GM19239 (cell line): ENCODE measurements around the gene CEP68.
"Not testable (repeated sequence)": the region's sequence is repeated elsewhere in the genome, so short reads cannot be mapped to it uniquely, and the experiment has no call there.

Source experiments
- DNase-seq: peaks from one replicate; pipeline ENCODE4 v3.0.0; 2011; ENCODE audit warnings: low spot score; ENCODE audit not compliant: insufficient read length
- FAIRE-seq: peaks from 2 replicates; lab custom pipeline; 2011; peaks lifted over from hg19 to GRCh38; lab: Jason Lieb, UNC

The CEP68 gene

DNA sequence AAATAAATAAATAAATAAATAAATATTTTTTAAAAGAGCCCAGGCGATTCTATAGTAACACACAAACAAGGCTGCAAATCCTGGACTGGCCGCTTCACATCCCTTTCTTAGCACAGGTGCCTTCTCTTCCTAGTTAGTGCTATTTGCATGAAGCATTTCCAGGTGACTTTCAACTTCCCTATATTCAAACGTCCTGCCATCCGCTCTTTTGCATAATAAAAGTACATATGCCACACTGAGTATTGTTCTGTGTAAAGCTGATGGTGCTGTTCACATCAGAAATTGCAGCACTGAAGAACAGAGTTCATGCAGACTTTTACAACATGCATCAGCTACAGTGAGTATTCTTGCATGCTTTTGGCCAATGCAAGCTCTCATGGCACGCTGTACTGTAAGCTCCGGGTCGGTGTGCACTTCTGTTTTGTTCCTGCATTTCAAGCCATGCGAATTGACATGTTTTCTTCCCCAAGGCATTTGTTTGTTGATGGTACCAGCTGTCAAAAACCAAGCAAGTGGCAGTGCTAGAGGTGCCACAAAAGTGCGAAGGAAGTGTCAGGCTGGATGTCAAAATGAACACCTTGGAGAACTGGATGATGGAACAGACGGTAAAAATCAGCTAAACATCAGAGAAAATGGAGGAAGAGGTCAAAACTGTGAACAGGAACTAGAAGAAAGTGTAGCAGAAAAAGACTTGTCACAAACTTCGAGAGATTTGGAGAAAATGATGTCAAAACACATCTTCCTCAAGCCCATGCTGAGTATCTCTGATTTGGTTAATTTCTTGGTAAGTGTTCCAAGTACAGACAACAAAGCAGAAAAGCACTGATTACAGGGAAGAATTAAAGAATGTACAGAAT lies 25.5 kb upstream of the CEP68 start:
- no peak for DNase-seq

DNA sequence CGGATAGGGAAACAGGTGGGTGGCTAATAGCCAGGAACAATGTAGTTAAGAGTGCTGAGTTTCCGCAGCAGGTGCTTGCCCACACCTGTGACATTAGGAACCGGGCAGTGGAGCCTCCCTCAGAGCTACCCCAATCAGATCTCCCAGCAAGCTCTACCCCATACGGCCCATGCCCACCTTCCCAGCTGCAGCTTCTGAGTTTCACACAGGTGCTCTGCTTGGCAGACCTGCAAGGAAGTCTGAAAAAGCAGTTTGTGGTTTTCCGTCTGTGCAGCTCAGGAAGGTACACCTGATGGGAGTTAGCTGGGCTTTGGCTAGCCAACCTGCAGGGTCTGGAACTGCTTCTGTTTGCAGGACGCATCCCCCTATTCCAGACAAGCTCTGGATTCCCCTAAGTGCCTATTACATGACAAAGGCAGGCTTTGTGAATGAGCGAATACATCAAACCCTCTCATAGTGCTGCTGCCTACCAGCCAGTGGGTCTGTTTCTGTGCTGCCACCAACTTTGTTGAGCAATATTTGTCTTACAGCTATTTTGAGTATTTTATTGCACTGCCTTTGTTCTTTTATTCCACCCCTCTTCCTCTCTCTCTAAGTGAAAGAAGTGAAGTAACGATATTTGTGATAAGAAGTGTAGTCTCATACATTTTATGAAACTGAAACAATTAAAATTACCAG lies 24.7 kb upstream of the CEP68 start:
- no peak for FAIRE-seq
- DNase-seq = no peak

More for the DNA sequence above, 25.5 kb upstream of the CEP68 start:
- peak; percentile 87 for FAIRE-seq

DNA sequence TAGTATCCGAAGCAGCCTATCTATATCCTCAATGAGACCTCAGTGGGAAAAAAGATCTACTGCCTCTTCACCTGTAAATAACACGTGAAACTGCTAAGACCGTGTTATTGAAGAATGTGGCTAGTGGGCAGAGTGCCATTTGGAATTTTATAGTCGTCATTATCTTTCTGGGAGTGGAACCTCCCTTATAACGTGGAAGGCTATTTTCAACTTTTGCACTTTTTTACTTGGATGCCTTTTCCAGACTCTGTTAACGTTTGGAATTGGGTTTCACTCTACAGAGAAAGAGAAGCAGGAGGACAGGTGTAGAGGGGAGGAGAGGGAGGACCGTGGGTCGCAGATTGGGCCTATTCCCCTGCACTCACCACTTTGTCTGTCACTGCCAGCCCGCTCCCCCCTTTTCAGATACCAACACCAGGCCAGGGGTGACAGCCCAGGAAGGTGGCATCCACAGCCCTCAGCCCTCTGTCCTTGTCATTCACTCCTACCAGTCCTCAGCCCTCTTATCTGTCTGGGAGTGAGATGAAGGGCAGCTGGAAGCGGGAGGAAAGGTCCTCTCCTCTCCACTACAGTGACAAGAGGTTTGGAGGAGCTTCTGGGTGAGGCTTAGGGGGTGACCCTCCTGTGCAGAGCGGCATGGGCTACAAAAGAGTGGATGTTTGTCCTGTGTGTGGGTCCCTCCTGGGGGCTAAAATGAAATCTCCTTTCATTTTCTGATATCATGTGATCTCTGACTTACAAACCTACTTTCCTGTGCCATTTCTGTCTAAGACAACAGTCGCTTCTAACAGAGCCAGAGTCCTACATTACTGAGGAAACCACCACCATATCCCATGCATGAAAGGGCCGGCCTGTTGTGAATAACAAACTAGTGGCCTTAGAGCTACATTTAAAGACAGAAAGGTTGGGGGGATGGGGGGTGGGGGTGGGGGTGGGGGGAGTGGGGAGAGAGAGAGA lies 23.9 kb upstream of the CEP68 start:
- DNase-seq (no peak), FAIRE-seq (peak; percentile 94)

DNA sequence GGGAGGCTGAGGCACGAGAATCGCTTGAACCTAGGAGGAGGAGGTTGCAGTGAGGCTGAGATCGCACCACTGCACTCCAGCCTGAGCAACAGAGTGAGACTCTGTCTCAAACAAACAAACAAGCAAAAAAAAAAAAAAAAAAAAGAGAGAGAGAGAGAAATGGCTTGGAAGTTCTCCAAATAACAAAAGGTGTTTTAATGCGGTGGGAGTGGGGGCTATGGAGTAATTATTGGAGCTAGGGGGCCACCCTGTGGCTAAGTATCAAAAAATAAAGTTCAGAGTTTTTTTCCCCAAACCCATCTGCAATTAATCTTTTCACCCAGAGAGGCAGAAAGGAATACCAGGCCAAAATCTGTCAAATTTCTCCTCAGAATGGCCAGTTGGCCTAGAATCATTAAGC lies 23.0 kb upstream of the CEP68 start:
- DNase-seq (no peak), FAIRE-seq (no peak)

DNA sequence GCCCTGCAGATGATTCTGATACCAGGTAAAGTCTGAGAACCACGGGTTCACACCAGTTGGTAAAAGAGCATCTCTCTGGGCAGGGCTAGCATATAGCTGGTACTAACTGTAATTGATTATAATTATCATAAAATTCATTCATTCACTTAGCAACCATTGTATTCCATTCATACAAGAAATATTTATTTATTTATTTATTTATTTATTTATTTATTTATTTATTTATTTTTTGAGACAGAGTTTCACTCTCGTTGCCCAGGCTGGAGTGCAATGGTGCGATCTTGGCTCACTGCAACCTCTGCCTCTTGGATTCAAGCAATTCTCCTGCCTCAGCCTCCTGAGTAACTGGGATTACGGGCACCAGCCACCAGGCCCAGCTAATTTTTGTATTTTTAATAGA lies 22.5 kb upstream of the CEP68 start:
- FAIRE-seq = not testable (repeated sequence)

DNA sequence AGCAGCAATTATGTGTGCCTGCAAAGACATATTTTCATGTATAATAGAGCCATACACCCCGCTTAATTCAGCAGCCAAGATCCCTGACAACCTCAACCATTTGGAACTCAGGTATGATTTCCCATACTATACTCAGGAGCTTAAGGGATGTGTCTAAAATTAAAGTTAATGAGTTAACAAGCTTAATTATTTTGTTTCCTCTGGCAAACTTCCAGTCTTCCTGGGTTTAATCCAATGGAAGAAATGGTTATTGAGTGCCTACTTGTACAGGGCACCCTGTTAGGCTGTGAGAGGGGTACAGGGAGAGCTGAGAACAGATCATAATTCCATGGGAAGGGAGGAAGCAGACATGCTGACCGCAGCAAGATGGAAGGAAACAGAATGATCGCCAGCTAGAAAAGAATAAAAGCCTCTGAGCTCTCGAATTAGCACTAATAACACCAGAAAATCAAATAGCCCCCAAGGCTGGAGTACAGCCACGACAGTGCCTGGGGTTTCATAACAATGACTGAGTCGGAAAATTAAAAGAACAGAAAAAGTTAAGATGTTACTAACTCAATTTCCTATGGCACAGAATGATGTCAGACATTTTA lies 20.8 kb upstream of the CEP68 start:
- DNase-seq (no peak), FAIRE-seq (no peak)

More for the DNA sequence above, 22.5 kb upstream of the CEP68 start:
- DNase-seq = not testable (repeated sequence)

DNA sequence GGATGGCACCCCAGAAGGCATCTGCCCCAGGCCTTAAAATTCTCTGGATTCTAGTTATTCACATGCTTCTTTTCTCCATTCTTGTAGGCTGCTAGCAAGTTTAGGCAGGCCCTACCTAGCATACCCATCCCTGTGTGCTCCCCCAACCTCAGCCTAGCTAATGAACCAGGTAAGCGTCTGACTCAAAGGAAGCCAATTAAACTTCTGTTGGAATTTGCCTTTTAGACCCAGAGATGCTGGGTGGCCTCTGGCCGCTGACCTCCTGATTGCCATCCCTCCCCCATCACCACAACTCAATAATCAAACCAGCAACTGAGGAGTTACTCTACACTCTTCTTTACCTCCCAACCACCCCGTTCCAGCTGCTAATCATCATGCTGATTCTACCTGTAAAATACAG lies 19.0 kb upstream of the CEP68 start:
- no peak for DNase-seq
- no peak for FAIRE-seq

DNA sequence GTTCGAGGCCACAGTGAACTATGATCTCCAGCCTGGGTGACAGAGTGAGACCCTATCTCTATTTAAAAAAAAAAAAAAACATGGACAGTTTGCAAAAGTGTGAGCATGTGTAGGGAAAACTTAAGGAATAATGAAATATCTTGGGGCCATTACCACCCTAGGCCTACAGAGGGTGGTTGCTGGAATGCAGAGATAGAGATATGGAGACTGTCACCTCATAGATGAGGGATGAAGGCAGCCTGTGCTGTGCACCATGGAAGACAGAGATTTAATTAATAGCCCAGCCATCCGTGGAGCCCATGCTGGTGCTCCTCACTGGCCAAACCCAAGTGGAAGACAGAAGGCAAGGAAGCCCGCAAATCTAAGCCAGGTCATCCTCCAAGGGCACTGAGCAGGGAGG lies 16.6 kb upstream of the CEP68 start:
- DNase-seq = no peak
- no peak for FAIRE-seq

DNA sequence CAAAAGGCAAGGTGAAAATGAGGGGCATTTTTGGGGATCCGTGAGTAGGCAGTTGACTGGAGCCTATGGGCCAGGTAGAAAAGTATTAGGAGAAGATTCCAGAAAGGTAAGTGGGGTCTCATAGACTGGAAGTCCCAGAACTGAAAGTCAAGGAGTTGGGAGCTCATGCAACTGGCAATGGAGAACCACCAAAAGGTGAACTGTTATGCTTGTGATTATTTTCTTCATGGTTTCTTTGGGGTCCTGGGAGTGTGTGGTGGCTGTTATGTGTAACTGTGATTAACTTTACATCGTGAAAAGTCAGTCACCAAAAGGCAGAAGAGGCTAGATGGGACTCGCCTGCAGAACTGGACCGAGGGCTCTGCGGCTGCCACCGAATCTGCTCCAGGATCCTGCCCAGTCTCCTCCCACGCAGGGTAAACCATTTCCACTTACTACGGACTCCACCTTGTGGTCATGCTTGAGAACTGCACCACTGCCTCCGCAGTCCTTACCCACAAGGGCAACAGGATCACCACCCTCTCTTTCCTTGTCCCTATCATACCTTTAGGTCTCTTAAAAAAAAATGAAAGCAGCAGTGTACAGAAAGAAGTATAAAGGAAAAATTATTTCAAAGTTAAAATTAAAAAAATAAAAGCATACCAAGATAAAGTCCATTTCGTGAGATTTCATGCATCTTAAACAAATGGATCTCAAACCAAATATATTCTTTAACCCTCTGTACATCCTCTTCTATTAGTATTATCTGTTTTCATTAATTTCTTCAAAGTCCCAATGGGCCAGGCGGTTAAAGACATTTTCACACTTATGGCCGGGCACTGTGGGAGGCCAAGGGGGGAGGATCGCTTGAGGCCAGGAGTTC lies 15.6 kb upstream of the CEP68 start:
- FAIRE-seq (peak; percentile 96), DNase-seq (peak; percentile 50)

DNA sequence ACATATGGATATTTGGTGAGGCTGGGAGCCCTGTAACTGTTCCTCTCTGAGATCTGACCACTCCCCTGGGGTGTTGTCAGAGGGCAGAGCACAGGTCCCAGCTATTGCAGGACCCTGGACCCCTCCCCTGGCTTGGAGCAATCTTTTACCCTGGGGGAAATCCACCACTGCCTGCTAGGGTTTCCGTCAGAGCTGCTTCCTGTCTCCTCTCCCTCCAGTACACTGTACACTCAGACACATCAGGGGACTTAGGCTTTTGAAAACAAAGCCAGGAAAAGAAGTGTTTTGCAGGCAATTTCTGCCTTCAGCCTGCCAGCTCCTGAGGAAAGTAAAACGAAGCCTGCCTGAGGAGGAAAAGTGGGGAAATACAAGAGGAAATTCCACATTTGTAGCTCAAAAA lies 13.2 kb upstream of the CEP68 start:
- FAIRE-seq = no peak
- DNase-seq = no peak

DNA sequence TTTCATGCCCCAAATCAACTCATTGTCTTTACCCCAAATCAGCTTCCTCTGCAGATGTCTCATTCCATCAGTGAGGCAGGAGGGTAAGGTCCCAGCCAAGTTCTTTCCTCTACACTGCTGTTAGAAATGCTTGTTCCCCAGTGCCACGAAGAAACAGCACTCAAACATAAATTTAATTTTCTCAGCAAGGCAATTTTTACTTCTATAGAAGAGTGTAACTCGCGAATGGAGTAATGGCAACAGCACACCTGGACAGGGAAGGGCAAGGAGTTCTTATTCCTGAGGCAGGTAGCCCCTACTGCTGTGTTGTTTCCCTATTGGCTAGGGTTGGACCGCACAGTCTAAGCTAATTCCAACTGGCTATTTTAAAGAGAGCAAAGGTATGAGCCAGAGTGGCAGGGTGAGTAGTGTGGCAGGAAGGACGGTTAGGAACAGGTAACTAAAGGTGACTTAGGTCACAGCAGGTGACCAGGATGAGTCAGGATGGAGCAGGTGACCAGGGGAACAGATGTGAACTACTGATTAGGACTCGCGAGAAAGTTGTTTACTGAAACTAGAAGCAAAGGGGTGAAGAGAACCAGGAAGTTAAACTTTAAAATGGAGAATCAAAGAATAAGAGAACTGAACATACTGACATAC lies 12.0 kb upstream of the CEP68 start:
- FAIRE-seq = no peak
- DNase-seq = no peak

DNA sequence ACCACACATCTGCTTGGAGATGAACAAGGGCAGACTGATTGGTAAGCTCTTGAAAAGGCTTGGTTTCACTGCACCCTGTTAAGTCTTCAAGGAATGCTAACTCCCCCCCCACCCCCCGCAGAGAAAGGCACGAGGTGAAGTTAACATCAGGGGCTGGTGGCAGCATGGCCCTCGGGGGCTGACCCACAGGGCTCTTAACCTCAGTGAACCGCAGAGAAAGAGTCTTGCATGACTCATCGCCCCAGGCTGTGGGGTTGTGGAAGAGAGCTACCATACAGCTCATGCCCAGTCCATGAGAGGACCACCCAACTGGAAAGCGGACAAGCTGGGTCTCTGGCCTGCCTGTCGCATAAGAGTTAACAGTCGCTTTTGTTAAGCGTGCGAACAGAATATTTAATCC lies 10.6 kb upstream of the CEP68 start:
- no peak for FAIRE-seq
- no peak for DNase-seq

DNA sequence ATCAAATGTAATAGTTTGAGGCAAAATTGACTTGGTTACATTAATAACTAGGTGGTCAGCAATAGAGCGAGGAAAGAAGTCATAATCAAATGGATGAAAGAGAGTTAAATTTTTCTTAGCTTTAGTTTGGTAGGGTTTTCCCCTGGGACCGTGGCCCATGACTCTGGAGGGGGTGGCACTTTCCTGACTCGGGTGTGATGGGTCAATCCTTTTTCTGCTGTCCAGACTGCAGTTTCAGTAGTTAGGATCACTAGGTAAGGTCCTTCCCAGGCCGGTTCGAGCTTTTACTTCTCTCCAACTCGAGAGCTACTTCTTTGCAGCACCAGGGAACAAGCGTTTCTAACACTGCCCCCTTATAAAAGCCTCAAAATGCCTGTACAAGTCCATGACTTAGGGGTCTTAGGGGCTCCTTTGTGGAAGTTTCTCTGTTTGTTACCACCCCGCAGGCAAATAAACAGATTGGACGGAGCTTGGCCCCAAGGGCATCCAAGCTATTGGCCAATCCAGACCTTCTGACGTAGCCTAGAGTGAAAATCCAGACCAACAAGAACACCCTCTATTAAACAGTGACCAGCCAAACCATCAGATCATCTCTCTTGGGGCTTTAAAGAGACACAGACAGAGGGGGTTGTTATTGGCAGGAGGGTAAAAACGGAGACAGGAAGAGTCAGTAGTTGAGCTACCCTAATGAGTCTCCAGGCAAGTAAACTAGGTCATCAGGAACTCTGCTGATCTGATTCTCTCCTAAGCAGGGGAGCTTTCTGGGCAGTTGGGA lies 9.4 kb upstream of the CEP68 start:
- no peak for FAIRE-seq
- no peak for DNase-seq

DNA sequence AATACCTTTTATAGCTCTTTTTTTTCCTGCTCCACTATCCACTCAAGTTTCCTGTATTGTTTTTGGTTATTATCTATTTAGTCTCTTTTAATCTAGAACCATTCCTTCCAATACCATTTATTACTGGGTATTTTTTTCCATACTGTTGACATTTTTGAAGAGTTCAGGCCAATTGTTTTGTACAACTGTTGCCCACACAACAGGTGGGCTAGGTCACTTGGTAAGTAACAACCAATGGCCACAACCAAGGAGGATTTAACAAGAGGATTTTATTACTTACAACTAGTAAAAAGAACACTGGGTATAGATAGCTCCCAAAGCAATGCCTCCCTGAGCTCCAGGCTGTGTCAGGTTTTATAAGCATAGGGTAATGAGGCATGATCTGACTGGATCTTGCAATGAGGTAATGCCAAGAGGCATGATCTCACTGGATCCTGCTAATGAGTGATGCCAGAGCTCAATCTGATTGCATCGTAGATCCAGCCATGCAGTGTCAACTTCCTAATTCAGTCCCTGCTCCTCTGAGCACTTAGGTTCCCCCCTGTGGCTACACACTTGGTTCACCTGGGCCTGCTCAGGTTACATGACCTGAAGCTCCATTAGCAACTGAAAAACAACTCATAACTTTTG lies 7.1 kb upstream of the CEP68 start:
- FAIRE-seq (peak; percentile 49), DNase-seq (no peak)

DNA sequence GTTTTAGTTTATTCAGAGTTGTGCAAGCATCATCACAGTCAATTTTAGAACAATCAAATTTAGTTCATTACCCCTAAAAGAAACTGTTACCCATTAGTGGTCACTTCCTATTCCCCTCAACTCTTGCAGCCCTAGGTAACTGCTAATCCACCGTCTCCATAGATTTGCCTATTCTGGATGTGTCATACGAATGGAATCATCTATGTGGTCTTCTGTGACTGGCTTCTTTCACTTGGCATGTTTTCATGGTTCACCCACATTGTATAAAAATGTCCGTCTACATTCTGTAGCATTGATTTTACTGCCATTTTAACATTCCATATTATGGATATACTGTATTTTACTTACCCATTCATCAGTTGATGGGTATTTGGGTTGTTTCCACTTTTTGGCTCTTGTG lies 5.3 kb upstream of the CEP68 start:
- peak; percentile 11 for FAIRE-seq
- DNase-seq = no peak

DNA sequence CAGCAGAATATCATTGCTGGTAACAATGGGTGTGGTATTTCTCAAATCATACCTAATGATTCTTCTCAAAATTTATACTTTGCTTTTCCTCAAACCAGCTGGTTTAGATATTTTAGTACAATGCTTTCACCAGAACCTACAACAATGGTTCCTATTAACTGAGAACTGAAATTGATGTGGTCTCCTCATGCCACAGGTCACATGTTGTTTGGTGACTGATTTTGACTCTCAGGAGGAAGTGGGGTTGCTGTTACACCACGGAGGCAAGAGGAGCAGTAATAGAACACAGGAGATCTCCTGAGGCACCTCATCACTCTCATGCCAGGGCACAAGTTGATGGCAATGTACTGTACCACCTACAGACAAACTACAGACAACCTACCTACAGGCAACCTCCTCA lies 3.0 kb upstream of the CEP68 start:
- FAIRE-seq (peak; percentile 98), DNase-seq (peak; percentile 71)

DNA sequence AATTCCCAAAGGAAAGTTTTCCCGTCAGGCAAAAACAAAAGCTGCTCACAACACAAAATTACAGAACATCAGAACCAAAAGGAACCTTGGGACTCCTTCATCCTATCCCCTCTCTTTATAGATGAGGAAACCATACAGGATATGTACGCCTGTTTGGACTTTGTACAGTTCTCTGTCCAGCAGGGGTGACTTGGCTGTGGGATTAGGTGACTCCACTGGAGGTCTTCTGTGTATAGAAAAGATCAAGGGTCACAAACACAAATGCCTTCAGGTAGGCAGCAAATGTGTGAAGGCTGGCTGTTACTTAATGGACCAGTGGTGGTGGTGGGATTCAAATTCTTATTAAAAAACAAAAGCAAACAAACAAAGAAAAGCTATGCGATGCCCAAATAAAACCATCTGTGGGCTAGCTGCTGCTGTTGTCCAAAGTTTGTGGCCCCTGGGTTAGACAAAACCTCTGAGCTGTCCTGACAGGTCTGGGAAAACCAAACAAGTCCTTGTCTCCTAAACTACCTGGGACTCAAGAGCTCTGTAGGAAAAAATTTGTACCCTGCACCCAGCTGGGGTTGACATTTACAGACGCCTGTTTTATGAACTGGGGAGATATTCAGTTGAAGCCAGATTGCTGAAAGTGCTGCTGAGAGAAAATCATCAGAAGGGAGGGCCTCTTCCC lies 1.3 kb upstream of the CEP68 start:
- FAIRE-seq = no peak
- DNase-seq = no peak
